HG02884 (cell line): ENCODE results near the gene SCN8A.

Source experiments
- ATAC-seq: cut with Tn5 transposase; IDR thresholded peaks from one replicate; pipeline ENCODE4 v1.9.1; 2021; ENCODE audit warnings: mild to moderate bottlenecking, moderate library complexity; ENCODE audit not compliant: unreplicated experiment

The SCN8A gene

DNA sequence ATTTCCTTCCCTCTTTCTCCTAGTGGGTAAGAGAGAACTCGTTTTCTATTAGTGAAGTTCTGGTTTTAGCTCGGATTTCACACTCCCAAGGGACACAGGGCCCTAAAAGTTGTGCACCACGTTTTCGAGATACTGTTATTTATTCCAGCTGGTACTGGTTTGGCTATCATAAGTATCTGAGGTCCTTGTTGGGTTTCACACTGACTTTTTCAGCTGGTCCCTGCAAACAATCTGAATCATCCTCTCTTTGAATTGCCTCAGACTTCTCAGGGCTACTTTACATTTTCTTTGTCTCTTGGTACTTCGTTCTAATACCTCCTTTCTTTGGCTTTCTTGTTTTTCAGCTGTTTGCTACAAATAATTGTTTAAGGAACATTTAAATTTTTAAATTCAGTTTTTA is 75.7 kb downstream of the SCN8A start:
- no peak for ATAC-seq

DNA sequence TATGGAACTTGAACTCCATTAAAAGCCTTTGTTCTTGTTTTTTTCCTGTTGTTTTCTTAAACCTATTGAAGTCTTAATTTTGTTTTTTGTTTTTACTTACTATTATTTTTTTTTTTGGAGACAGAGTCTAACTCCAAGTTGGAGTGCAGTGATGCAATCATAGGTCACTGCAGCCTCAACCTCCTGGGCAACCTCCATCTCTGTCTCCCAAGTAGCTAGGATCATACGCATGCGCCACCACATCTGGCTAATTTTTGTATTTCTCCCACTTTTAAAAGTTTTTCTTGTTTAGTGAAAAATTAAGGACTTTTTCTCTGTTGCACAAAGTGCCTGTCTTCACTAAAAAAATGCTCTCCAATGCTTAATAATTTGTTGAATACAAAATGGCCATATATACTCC is 76.2 kb downstream of the SCN8A start:
- ATAC-seq: no peak

DNA sequence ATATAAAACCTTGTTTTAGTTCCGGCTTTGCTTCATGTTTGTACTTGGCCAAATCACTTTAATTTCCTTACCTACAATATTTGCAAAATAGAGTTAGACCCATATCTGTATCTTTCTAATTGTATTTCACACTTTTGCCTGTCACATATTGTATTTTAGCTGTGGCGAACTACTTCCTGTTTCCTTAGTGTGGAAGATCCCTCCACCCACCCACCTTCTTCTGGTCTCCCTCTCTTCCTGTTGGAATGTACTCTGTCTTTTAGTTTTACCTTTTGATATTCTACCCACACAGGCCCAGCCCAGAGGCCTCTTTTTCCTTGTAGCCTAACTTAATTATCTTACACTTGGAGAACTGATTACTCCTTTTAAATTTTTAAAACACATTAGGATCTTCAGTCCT is 78.2 kb downstream of the SCN8A start:
- ATAC-seq: no peak

DNA sequence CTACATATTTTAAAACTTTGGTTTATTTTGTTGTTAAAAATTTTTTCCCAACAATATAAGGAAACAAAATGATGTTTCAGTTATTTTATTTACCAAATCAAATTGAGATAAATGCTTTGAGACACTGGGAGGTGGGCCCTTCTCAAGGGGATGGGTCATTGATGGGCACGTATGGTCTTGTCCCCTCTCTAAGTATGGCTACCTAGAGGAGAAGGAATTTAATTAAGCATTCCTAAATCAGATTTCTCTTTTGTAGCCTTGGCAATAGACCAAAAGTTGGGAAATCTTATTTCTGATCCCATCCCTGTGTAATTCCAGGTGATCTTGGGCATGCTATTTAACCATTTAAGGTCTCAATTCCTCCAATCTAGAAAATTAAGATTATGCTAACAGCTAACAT is 79.0 kb downstream of the SCN8A start:
- ATAC-seq: no peak

DNA sequence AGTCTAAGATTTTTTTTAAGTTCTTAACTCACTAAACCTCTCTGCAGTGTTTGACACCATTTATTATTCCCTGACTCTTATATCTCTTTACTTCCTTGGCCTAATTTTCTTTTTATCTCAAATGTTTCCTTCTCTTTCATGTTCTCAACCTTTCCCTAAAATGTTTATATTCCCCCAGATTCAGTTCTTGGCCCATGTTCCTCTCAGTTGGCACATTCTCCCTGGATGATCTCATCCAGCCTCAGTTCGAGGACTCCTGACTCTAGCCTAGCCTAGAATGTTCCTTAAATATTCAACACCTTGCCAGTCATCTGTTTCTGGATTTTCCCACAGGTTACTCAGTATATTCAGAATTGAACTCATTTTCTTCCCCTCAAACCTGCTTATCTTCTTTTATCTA is 81.3 kb downstream of the SCN8A start:
- no peak for ATAC-seq

DNA sequence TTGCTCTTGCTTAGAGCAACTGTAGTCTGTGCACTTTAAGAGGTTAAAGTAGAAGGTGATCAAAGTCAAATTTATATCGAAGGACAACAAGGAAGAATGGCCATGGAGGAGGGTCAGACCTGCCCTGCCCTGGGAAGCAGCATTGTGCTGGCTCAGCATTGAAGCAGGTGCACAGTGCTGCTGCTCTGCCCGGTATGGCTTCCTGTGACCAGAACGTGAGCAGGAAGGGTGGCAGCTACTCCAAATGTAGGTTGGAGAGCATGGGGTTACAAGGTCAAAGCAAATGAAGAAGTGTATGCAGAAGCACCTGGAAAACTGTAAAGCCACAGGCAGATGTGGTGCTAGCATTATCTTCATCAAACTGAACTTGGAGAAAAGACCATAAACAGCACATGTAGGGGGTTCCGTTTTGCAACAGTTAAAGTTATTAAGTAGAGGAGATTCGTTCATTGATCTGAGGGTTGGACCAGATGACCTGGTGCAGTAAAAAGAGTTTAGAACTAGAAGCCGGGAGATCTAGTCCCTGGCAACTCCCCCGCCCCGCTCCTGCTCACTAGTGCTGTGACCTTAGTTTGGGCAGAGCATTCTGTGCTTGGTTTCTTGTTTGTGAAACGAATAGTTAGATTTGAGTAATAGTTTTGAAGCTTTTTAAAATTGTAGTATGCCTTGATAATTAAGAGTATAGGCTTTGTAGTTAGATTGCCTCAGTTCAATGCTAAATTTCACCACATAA is 84.2 kb downstream of the SCN8A start:
- ATAC-seq: no peak

DNA sequence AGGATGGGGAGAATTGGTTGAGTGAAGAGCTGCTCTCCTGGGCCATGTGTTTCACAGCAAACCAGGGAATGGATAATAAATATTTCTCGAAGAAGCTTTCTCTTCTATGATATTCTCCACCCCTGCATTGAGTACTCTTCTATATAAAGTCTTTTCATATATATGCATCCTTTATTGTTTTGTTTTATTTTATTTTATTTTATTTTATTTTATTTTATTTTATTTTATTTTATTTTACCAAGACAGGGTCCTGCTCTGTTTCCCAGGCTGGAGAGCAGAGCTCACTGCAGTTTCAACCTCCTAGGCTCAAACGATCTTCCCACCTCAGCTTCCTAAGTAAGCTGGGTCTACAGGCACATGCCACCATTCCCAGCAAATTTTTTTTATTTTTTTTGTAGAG is 85.8 kb downstream of the SCN8A start:
- ATAC-seq: no peak

DNA sequence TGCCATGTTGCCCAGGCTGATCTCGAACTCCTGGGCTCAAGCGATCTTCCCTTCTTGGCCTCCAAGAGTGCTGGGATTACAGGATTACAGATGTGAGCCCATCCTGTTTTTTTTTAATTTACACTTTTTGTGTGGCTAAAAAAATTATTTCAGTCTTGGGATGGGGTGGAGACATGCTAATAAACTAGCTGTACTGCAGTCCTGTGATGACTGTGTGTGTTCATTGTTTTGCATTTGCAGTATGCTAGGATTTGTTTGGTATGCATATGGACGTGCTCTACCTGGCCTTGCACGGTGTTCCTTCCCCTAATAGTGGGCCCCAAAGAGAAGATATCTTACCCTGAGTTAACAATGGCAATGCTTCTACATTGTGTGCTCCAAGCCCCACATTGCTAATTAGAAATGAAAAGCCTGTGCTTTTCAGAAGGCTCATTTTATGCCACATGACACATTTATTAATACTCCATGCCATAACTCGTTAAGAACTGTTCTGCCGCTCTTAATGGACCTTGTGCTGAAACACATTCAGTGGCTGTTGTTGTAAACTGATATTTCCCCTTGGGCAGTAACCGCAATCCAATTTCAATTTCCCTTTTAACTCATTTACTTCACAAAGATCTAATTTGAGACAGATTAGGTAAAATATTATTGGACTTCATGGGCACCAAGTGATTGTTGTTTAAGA is 86.4 kb downstream of the SCN8A start:
- ATAC-seq: no peak

DNA sequence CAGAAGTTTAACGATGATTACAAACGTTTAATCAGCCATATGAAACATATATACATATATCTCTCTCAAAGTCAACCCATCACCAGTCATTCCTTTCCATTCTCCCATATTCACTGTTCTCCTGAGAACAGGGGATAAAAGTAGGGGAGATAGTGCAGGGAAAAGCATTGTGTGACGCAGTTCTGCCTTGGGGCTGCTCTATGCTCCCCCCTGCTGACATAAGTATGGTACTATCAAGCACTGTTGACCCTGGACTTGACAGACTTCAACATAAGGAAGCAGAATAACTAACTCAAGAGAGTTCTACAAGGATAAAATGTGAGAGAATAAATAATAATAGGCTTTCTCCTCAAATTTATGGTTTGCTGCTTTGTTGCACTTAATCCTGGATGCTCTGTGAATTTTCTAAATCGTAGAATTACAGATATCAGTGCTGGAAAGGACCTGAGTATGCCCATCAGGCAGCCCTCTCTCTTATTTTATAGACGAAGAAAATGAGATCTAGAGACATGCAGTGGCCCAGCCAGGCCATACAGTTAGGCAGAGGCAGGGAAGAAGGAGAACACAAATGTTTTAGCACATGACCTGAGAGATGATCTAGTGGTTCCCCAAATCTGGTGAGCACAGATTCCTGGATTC is 87.2 kb downstream of the SCN8A start:
- no peak for ATAC-seq

DNA sequence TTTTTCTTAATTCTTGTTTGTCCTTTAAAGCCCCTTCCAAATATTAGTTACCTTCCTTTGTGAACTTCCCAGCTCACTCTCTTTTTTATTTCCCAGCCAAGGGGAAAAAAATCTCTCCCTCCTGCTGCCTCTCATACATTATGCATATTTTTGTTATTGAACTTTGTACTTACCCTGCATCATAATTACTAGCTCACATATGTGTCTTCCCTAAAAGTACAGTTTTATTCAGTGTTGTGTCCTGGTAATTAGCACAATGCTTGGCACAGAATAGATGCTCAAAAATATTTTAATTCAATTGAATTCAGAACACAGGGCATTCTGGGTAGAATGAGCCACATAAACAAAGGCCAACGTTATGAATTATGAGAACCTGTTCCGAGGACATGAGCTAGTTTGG is 91.9 kb downstream of the SCN8A start:
- ATAC-seq: no peak

DNA sequence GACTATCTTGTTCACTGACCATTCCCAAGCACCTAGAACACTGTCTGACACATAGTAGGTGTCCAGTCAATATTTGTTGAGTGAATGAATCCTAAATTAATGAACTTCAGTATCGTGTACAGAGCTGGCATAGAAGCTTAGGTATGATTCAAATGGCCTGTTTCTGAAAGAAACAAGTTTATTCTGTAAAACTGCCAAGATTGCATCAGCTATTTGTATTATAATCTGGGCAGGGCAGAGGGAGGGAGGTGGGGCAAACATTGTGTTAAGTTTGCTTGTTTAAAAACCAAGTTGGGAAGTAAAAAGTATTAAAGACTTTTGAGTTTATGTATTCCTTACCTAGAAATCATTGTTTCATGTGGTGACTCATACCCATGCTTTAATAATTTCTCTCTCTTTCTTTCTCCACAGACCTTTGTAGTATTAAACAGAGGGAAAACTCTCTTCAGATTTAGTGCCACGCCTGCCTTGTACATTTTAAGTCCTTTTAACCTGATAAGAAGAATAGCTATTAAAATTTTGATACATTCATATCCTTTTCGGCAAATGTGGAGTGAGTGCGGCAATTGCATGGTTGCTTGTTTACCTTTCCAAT is 92.8 kb downstream of the SCN8A start:
- no peak for ATAC-seq

DNA sequence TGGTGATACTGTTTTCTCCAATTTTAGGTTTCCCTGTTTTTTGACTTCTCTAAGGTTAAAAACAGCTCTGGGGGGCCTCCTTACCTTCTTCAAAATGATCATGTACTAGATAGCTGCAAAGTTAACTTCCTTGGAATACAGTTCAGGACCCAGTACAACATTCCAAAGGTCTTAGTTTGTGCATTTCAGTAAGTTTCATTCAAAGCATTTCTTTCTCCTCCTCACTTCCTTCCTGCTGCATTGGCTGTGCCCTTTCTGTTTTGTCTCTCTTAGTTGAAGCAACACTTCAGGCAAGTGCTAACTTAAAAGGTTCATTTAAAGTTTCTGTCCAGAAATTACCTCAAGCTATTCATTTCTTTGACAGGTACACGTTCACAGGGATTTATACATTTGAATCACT is 95.7 kb downstream of the SCN8A start:
- no peak for ATAC-seq

DNA sequence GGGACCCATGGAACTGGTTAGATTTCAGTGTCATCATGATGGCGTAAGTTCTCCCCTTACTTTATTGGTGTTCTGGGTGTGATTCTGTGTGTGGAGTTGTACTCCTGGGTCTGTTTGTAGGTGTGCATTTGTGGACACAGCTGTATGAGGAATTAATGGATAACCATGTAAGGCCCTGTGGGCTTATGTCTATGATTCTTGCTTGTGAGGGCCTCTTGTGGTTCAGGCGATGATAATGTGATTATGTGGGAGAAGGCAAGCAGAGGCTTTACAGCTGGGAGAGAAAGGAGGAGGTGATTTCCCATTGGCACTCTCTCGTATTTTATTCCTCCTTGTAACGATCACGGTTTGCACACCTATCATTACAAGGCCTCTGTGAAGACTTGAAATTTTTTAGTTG is 96.1 kb downstream of the SCN8A start:
- no peak for ATAC-seq

DNA sequence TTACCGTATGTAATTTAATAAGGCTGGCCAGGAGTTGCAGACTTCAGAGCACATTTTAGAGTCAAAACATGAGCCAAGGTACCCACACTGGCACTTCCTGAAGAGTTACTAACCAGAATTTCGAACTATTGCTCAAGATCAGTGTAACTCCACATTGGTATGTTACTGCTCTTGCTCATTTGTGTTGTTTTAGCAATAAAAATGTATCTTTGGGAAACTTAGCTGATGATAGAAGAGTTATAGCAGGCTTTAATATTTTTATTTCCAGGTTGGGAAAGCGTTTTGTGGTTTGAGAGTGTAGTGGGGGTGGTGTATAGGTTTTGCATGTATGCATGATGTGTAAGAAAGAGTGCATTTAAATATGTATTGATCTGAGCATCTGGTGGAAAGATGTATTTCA is 96.6 kb downstream of the SCN8A start:
- ATAC-seq: no peak

DNA sequence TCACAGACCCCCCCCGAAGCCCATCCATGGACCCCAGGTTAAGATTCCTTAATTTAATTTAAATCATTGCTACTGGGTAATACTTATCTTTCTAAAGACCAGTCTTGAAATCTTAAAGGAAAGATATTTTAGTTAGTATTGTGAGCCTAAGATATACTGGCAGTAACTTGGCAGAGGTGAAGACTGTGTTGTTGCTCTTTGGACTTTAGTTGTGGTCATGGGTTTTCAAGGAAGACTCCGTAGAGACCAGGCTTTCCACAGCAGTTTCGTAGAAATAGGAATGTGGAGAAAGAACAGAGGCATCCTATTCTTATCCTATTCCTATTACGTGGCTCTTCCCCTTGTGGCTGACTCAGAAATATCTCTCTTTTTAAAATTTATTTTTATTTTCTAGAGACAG is 99.0 kb downstream of the SCN8A start:
- ATAC-seq: no peak

DNA sequence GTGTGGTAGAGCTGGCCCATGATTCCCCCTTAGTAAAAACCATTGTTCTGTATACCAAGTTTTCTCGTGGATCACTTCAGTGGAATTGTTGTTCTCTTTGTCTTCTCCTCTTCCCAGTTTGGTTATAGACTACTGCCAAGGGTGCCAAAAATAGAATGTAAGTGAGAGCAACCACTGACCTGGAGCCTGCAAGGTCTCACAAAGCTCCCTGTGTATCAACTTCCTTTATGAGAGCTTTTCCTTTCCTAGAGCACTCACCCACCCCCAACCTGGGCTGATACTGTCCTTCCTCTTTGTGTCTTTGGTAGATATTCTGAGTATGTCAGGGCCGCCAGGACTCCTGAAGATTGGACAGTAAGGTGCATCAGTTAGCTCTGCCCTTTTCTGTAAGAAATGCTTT is 101.0 kb downstream of the SCN8A start:
- no peak for ATAC-seq

DNA sequence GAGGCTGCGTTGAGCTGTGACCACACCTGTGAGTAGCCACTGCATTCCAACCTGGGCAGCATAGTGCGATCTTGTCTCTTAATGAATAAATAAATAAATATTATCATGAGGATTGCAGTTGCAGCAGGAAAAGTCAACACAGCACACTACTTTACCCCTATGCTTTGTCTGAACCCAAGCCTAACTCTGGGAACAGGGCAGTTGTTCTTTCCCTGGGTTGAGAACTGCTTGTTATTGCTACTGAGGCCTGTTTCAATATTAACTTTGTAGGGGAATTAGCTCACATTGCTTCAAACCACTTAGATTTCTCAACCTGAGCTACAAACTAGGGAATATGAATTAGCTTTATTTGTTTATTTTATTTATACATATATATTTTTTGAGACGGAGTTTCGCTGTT is 102.5 kb downstream of the SCN8A start:
- ATAC-seq: no peak

DNA sequence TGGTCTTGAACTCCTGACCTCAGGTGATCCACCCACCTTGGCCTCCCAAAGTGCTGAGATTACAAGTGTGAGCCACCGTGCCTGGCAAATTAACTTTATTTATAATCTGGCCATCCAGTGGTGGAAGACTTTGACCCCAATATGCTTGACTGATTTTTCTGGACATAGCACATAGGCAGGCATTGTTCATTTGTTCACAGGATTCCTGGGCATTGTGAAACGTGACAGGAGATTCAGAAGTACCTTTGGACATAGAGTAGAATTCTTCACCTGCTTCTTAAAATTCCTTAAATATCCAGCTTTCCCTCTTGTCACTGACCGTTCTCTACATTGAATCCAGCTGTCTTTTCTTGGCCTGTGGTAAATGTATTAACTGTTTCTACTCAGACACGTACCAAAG is 103.1 kb downstream of the SCN8A start:
- ATAC-seq: no peak

DNA sequence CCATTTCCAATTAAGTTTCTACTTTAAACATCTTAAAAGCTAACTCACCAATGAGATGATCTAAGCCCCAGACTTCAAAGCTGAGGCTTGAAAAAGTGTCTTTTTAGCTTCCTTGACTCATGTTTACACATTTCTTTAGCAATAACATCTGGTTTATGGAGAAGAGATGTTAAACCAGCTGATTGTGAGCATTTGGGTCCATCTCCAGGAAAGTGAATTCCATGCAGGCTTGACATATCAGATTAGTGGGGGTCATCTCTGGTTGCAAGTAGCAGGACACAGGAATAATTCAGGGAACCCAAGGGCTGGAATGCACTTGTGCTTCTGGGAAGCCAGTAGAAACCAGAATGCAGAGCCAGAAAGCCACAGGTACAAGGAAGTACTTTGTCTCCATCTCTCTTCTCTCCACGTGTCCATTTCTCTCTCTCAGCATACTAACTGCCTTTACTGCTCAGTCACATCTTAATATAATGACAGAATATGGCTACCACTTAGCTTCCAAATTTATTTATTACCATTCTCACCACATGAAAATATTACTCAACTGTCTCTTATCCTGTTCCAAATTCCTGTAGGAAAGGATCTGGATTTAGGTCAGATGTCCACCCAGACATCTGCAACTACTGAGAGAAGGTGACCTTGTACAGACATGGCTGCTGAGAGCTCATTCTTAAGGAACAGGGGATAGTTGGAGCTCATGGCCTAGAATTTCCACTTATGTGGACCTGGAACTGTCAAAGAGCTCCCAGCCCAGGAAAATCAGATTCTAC is 104.4 kb downstream of the SCN8A start:
- no peak for ATAC-seq

DNA sequence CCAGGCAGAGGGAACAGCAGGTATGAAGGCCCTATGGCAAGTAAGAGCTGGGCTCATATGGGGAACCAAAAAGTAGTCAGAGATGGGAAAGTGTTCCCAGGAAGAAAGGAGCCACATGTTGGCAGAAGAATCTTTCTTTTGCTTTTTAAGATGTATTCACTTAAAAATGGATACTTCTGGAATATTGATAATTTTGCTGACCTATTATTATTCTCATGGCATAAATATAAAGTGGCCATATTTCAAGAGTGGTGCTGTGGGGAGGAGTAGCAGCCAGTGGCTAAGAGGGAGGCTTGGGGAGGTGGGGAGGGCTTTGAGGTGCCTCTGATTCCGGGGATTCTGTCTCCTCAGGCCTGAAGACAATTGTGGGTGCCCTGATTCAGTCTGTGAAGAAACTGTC is 108.2 kb downstream of the SCN8A start:
- ATAC-seq: no peak

DNA sequence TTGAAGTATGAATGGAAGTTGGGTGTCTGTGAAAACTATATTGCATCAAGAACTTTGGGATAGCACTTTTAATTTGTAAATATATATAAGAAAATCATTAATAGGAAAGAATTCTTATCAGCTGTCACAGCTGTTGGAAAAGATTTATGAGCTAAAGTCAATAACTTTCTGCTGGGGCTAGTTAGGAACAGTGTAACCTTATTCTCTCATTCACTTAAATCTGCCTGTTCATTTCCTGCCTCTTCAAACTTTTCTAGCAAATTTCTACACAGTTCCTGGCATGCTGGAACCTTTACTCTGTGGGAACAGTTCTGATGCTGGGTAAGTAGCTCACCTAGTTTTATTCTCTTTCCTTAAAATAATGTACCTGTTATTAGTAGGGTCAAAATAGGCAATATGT is 109.9 kb downstream of the SCN8A start:
- no peak for ATAC-seq
